ENCODE results near the gene ARFIP2. TPM values are rescaled to one million over a fixed set of nuclear protein-coding genes. Genes with fewer than 3 reads are reported as not detected.

ARFIP2 gene
- total and polyA plus RNA-seq, 10 of the 15 experiments (the other 5 are each of a cell fraction or from before 2014, with no cell fraction given) = 11.7 to 59.8 (median 48.0) TPM

DNA sequence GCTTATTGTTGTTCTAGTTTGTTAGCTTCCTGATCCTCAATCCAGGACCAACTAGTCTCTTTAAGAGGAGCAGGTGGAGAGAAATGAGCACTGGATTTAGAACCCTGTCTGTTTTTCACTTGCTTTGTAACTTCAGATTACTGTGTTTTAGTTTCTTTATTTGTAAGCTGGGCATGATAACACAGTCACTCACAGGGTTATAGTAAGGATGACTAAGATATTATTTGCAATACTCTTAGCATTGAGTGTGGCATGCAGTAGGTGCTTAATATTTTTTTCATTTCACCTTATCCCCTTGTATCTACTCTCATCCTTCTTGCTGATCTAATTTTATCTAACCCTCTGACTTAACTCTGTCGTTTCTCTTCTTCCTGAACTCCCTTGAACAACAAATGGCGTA is 49.7 kb upstream of the ARFIP2 start:
- no peaks in the 10 kb centered on the region for H3K79me2 ChIP-seq (ENCODE audit: control insufficient read depth, insufficient read depth, low read length)
- H3K36me3 ChIP-seq (ENCODE audit: control insufficient read depth in 2 of 2, insufficient read depth in 2 of 2, low read length in 1 of 2) = peaks cover 0 to 3% of the 10 kb centered on the region in 2 experiments; a peak in 2 of 4 replicates
- no peak for FAIRE-seq
- ATAC-seq = no peak
- H3K27me3 ChIP-seq (replicated peaks in 1 of 2; ENCODE audit: control insufficient read depth in 2 of 2, insufficient read depth in 2 of 2, low read length in 1 of 2) = no peaks in the 10 kb centered on the region
- H3K27ac ChIP-seq (ENCODE audit: control insufficient read depth, insufficient read depth) = no peak overlapping the region
- RAD21 ChIA-PET (ENCODE audit: unreplicated experiment) = interaction anchor here (0.6 to 4.7 kb wide), 19 partner anchors 12 to 227 kb away, joined by 3 to 74 read pairs (median 4); partner anchors contain the start of genes MRPL17, TAF10 and TPP1
- no peak for DNase-seq (ENCODE audit: low read depth, low spot score)
- SMC1A ChIA-PET (ENCODE audit: uncharacterized antibody, unreplicated experiment) = interaction anchor here (0.9 to 4.1 kb wide), 20 partner anchors 20 to 224 kb away, joined by 3 to 29 read pairs (median 4); partner anchors contain the start of genes MRPL17 and TAF10
- H3K9ac ChIP-seq (ENCODE audit: control insufficient read depth, insufficient read depth, low read length) = no peak overlapping the region
- H3K4me3 ChIP-seq = no peak overlapping the region
- H4K20me1 ChIP-seq (ENCODE audit: control insufficient read depth, insufficient read depth) = no peaks in the 10 kb centered on the region
- H3K9me3 ChIP-seq (replicated peaks; ENCODE audit: control insufficient read depth, insufficient read depth, low read length) = no peaks in the 10 kb centered on the region
- WGBS (ENCODE audit: insufficient coverage, insufficient replicate concordance, low lambda C conversion rate, missing lambda C conversion rate) = 49% methylated on average over 2 of the region's 2 CpGs
- CTCF ChIA-PET = interaction anchor here (0.7 to 9.2 kb wide), 59 partner anchors 10 to 984 kb away, joined by 3 to 126 read pairs (median 5); partner anchors contain the start of genes ARFIP2, MRPL17, TIMM10B and TPP1
- TF ChIP-seq EP300 (IDR thresholded peaks at IDR 0.05; ENCODE audit: borderline replicate concordance in 1 of 2, control insufficient read depth in 1 of 2, low read depth in 2 of 2, low read length in 2 of 2) (no peak), IKZF1 (conservative IDR thresholded peaks at IDR 0.05) (no peak), RFX5 (IDR thresholded peaks at IDR 0.05; ENCODE audit: low read depth, low read length) (no peak), CBX3 (IDR thresholded peaks at IDR 0.05; ENCODE audit: borderline replicate concordance, low read depth) (no peak), EZH2 (IDR thresholded peaks at IDR 0.05; ENCODE audit: borderline replicate concordance, control insufficient read depth, low read depth, low read length) (no peak)
- TF ChIP-seq, protein P1, sequence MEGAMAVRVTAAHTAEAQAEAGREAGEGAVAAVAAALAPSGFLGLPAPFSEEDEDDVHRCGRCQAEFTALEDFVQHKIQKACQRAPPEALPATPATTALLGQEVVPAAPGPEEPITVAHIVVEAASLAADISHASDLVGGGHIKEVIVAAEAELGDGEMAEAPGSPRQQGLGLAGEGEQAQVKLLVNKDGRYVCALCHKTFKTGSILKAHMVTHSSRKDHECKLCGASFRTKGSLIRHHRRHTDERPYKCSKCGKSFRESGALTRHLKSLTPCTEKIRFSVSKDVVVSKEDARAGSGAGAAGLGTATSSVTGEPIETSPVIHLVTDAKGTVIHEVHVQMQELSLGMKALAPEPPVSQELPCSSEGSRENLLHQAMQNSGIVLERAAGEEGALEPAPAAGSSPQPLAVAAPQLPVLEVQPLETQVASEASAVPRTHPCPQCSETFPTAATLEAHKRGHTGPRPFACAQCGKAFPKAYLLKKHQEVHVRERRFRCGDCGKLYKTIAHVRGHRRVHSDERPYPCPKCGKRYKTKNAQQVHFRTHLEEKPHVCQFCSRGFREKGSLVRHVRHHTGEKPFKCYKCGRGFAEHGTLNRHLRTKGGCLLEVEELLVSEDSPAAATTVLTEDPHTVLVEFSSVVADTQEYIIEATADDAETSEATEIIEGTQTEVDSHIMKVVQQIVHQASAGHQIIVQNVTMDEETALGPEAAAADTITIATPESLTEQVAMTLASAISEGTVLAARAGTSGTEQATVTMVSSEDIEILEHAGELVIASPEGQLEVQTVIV (IDR thresholded peaks at IDR 0.05; ENCODE audit: borderline replicate concordance, partially characterized antibody) = no peak
- TF ChIP-seq, protein P2, sequence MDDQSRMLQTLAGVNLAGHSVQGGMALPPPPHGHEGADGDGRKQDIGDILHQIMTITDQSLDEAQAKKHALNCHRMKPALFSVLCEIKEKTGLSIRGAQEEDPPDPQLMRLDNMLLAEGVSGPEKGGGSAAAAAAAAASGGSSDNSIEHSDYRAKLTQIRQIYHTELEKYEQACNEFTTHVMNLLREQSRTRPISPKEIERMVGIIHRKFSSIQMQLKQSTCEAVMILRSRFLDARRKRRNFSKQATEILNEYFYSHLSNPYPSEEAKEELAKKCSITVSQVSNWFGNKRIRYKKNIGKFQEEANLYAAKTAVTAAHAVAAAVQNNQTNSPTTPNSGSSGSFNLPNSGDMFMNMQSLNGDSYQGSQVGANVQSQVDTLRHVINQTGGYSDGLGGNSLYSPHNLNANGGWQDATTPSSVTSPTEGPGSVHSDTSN (IDR thresholded peaks at IDR 0.05; ENCODE audit: insufficient replicate concordance, low read depth, low read length) = no peak
- no TSS peak for BruUV-seq (replicated peaks)
- in situ Hi-C loops (cut with MboI) (loop anchor here (5.0 kb wide), 1 partner anchor 151 kb away; the partner anchor contains the start of gene MRPL17), intact Hi-C loops (cut with micrococcal nuclease; ENCODE audit: unreplicated experiment) (loop anchor here (1.0 to 5.0 kb wide), 5 partner anchors 72 to 226 kb away; partner anchors contain the start of genes ILK, MRPL17 and RRP8)
- peaks cover 12% of the 10 kb centered on the region; the same call in 1 of the 2 replicates for H3K4me1 ChIP-seq (ENCODE audit: control insufficient read depth, insufficient read depth, low read length)
- no peak overlapping the region for H3K4me2 ChIP-seq (ENCODE audit: control insufficient read depth, insufficient read depth)
- POLR2A ChIA-PET = interaction anchor here (1.2 to 1.3 kb wide), 2 partner anchors 76 to 82 kb away, joined by 3 read pairs; no protein-coding TSS in a partner anchor
- no peak overlapping the region for H2AFZ ChIP-seq (ENCODE audit: control insufficient read depth, low read depth, low read length)

All from GM12878 (cell line).